Subcutaneous adipose tissue (tissue), 4 donors: ENCODE results near the gene CCBE1. TPM values are rescaled to one million over a fixed set of nuclear protein-coding genes. Genes with fewer than 3 reads are reported as not detected.

ENCODE experiments used
- CTCF ChIP-seq: fragments of 450-650 bp; IDR thresholded peaks from one replicate; pipeline ENCODE4 v1.5.1; 2016; ENCODE audit warnings: low read depth, mild to moderate bottlenecking, control low read depth, antibody characterized with exemption, moderate library complexity
- total RNA-seq, 4 donors: library from RNA; depleted of rRNA; stranded (reverse); fragments of >200 nt; gene quantifications; one replicate each; pipeline ENCODE4 v1.1.0, GENCODE V29; 2016

CCBE1 gene
- total RNA-seq, 4 donors from 2014 or later, result 2.6 to 12.4 (median 6.1) TPM

- TF ChIP-seq CTCF, result no peak
Measured at GRCh38 chr18:59570101-59570775, 127.0 kb downstream of the CCBE1 start.

GRCh38 chr18:59569390-59569791 is 127.8 kb downstream of the CCBE1 start:
- TF ChIP-seq CTCF, result no peak

- no peak for TF ChIP-seq CTCF
Measured at GRCh38 chr18:59567431-59567830, 129.8 kb downstream of the CCBE1 start.

GRCh38 chr18:59566533-59566971 is 130.7 kb downstream of the CCBE1 start:
- no peak for TF ChIP-seq CTCF

- no peak for TF ChIP-seq CTCF
Measured at GRCh38 chr18:59565957-59566356, 131.3 kb downstream of the CCBE1 start.

GRCh38 chr18:59564561-59564960 is 132.7 kb downstream of the CCBE1 start:
- no peak for TF ChIP-seq CTCF

- no peak for TF ChIP-seq CTCF
Measured at GRCh38 chr18:59563176-59563785, 133.9 kb downstream of the CCBE1 start.
